GM21447 (cell line): ENCODE measurements around the gene RBM39.
A peak's percentile ranks its signal among the peaks of the same experiment; 100 is the strongest.
"Not testable (repeated sequence)": the region's sequence is repeated elsewhere in the genome, so short reads cannot be mapped to it uniquely, and the experiment has no call there.

ENCODE experiments used
- ATAC-seq: cut with Tn5 transposase; IDR thresholded peaks from one replicate; pipeline ENCODE4 v1.9.1; 2021; ENCODE audit not compliant: unreplicated experiment

RBM39 gene

GRCh38 chr20:35741892-35742740, at the start of gene RBM39:
Gene RBM39 (minus strand): TSS chr20:35742260. CDS start chr20:35740874, 1,386 bp downstream.
- ATAC-seq: peak; percentile 79

GRCh38 chr20:35791821-35792220, 49.8 kb upstream of the RBM39 start:
- ATAC-seq: no peak

GRCh38 chr20:35791097-35791496, 49.0 kb upstream of the RBM39 start:
- no peak for ATAC-seq

- ATAC-seq: no peak
Measured at GRCh38 chr20:35788796-35789195, 46.7 kb upstream of the RBM39 start.

GRCh38 chr20:35785541-35785940, 43.5 kb upstream of the RBM39 start:
- not testable (repeated sequence) for ATAC-seq

- not testable (repeated sequence) for ATAC-seq
Measured at GRCh38 chr20:35783811-35784210, 41.8 kb upstream of the RBM39 start.

- ATAC-seq: no peak
Measured at GRCh38 chr20:35776513-35777101, 34.5 kb upstream of the RBM39 start.

- ATAC-seq: no peak
Measured at GRCh38 chr20:35774391-35774790, 32.3 kb upstream of the RBM39 start.

- peak; percentile 30 for ATAC-seq
Measured at GRCh38 chr20:35773154-35773751, 31.2 kb upstream of the RBM39 start.

GRCh38 chr20:35772563-35773058, 30.6 kb upstream of the RBM39 start:
- ATAC-seq: no peak

- peak; percentile 72 for ATAC-seq
Measured at GRCh38 chr20:35771689-35772562, 29.9 kb upstream of the RBM39 start, which contains the start of gene PHF20. Gene PHF20 (plus strand): TSS chr20:35772015. CDS start chr20:35801523, 29,508 bp downstream.

- no peak for ATAC-seq
Measured at GRCh38 chr20:35771367-35771688, 29.3 kb upstream of the RBM39 start.

- no peak for ATAC-seq
Measured at GRCh38 chr20:35768731-35769664, 26.9 kb upstream of the RBM39 start.

GRCh38 chr20:35767683-35768481, 25.8 kb upstream of the RBM39 start:
- ATAC-seq: peak; percentile 64

- no peak for ATAC-seq
Measured at GRCh38 chr20:35766843-35767242, 24.8 kb upstream of the RBM39 start.

- ATAC-seq: not testable (repeated sequence)
Measured at GRCh38 chr20:35764936-35765335, 22.9 kb upstream of the RBM39 start.

GRCh38 chr20:35762461-35762860, 20.4 kb upstream of the RBM39 start:
- ATAC-seq: no peak

- not testable (repeated sequence) for ATAC-seq
Measured at GRCh38 chr20:35761548-35761947, 19.5 kb upstream of the RBM39 start.
